ENCODE results near the gene KNOP1.

Gene KNOP1

GRCh38 chr16:19707569-19708295 lies 10.3 kb downstream of the KNOP1 start:
- DNase-seq (ENCODE audit: low read depth) = no peak

- no peak for DNase-seq (ENCODE audit: low read depth)
Measured at GRCh38 chr16:19706846-19707245, 11.2 kb downstream of the KNOP1 start.

DNA sequence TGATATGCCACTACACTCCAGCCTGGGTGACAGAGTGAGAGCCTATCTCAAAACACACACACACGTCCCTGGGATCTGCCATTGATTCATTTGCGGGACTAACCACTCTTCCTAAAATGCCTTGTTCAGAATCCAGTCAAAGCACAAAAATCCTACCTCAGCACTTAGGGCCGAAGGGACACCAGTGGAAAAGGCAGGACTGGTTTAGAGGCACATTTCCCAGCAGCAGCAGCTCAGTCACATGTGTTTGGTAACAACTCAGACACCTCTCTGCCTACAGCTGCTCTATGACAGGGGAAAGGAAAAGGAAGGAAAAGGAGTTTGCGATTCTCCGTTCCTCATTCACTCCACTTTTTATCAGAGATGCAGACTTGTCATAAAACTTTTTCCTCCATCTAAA lies 12.2 kb downstream of the KNOP1 start:
- no peak for DNase-seq (ENCODE audit: low read depth)

- no peak for DNase-seq (ENCODE audit: low read depth)
Measured at GRCh38 chr16:19705146-19705501, 12.9 kb downstream of the KNOP1 start.

DNA sequence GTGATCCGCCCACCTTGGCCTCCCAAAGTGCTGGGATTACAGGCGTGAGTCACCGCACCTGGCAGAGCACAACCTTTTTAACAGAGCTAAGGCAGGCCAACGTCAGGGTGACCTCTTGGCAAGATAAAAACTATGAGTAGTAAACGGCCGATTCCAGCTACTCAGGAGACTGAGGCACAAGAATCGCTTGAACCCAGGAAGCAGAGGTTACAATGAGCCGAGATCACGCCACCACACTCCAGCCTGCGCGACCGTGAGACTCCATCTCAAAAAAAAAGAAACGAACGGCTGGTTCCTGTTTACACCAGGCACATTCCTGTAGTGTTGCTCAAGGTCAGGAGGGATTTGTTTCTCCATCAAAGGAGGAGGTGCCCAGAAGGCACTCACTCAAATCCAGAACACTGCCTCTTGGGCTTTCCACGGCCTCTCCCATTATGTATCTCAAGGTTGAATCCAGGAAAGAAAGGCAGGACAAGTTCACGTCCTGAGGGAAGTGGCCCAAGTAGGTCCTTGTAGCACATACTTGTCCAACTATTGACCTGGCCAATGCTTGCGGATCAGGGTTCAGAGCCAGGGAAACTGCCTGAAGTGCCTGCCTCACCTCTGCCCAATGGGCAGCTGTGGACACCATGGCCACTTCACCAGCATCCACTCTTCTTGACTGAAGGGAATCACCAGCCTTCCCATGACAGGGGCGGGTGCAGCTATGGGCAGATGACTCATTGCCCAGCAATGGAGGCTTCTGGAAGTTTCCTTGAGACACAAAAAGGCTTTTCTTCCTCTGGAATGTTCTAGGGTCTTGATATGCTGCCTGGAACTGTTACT lies 13.5 kb downstream of the KNOP1 start:
- no peak for DNase-seq (ENCODE audit: low read depth)

GRCh38 chr16:19703172-19703889 lies 14.7 kb downstream of the KNOP1 start:
- no peak for DNase-seq (ENCODE audit: low read depth)

DNA sequence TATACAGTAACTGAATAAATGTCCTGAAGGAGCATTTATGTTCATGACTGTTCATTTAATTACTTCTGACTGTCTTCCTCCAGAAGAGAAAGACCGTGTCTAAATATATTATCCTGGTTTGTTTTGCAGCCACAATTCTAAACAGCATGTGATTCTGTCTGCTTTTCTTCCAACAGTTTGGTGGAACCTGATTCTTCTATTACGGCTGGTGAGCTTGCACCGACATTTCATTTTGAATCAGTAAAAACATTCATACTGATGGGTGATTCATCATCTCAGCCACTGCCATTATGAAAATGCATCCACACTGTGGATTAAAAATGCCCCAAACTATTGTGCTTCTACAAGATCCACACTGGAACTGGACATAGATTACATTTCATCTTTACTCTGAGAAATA lies 16.9 kb downstream of the KNOP1 start:
- no peak for DNase-seq (ENCODE audit: low read depth)

GRCh38 chr16:19700319-19700781 lies 17.7 kb downstream of the KNOP1 start:
- DNase-seq (ENCODE audit: low read depth) = no peak

DNA sequence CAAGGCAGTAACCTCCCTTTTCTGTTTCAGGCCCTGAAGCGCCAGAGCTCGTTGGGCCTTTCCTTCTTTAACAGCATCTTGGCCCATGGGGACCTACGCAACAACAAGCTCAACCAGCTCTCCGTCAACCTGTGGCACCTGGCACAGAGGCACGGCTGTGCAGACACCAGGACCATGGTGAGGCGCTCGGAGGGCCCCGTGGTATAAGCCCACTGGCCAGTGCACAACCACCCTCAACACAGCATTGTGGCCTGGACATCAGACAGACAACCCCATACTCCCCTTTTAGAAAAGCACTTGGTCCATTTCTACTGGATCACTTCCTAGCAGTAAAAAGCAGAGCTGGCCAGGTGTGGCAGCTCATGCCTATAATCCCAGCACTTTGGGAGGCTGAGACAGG lies 18.6 kb downstream of the KNOP1 start:
- DNase-seq (ENCODE audit: low read depth) = no peak

GRCh38 chr16:19698480-19699465 lies 19.3 kb downstream of the KNOP1 start:
- no peak for DNase-seq (ENCODE audit: low read depth)

- DNase-seq (ENCODE audit: low read depth) = no peak
Measured at GRCh38 chr16:19697756-19698318, 20.2 kb downstream of the KNOP1 start.

DNA sequence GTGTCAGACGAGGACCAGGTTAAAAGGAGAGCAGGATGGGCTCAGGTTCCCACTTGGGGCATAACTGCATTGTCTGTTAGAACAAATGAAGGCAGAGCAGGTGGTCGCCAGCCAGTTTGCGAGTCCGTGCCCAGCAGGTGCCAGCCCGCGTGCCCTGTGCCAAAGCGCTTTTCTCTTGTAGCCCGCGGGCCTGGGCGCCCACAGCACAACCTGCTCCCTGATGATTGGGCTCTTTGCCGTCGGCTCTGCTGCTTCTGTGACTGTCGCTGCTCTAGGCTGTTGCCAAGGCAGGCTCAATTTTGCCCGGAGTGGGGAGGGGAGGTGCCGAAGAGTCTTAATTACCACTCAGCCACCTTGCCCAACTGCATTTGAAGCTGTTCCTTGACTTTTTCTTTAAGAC lies 21.1 kb downstream of the KNOP1 start:
- DNase-seq (ENCODE audit: low read depth) = no peak

GRCh38 chr16:19696328-19696727 lies 21.7 kb downstream of the KNOP1 start:
- peak; percentile 72 for DNase-seq (ENCODE audit: low read depth)

DNA sequence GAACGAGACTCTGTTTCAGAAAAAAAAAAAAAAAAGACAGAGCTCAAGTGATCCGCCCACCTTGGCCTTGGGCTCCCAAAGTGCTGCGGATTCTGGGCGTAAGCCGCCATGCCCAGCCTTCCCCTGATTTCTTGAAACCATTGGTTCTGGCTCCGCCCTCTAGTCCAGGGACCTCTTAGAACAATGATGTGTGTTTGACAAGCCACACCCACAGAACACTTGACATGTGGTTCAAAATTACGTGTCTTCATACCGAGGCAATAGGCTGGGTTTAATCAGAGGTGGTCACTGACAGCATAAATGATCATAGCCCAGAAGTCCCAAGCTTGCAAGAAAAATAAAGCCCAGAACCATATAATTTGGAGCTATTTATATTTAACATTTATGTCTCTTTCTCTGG lies 23.0 kb downstream of the KNOP1 start:
- DNase-seq (ENCODE audit: low read depth) = no peak

- DNase-seq (ENCODE audit: low read depth) = no peak
Measured at GRCh38 chr16:19691161-19691711, 26.8 kb downstream of the KNOP1 start.

- no peak for DNase-seq (ENCODE audit: low read depth)
Measured at GRCh38 chr16:19690196-19690595, 27.8 kb downstream of the KNOP1 start.

- DNase-seq (ENCODE audit: low read depth) = no peak
Measured at GRCh38 chr16:19689342-19689741, 28.7 kb downstream of the KNOP1 start.

DNA sequence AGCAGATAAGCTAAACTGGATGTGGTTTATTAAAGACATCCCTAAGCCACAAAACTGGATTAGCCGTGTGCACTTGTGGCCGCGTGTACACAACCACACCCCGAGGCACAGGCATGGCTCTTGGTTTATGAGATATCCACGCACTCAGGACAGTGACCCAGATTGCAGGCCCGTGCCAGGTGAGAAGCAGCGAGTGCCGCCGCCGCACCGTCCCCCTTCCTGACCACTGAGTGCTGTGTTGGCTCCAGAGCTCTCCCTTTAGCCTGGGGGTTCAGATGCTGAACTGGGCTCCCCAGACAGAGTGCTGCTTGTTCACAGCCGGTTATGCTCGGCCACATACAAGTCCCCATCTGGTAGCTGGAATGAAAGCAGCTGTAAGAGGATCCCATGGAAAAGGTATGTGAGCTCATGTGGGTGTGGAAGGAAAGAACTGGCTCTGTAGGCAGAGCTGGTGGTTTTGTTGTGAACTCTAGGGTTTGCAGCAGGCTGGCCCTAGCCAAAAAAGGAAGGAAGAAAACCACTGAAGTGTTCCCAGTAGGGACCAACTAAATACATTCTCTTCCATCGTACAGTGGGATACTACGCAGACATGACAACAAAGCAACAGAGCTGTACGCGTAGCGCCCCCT lies 29.5 kb downstream of the KNOP1 start:
- no peak for DNase-seq (ENCODE audit: low read depth)

GRCh38 chr16:19687279-19687678 lies 30.7 kb downstream of the KNOP1 start:
- no peak for DNase-seq (ENCODE audit: low read depth)

GRCh38 chr16:19685176-19685575 lies 32.9 kb downstream of the KNOP1 start:
- no peak for DNase-seq (ENCODE audit: low read depth)
